HEK293 (cell line): ENCODE data around the gene STK32A.

Experiments used
- MYNN ChIP-seq: fragments of 450-650 bp; formaldehyde crosslinking; IDR thresholded peaks from 2 replicates; pipeline ENCODE4 v1.5.1; 2016; ENCODE audit warnings: missing biosample characterization, missing genetic modification characterization, borderline replicate concordance
- YY1 ChIP-seq: fragments of 450-650 bp; formaldehyde crosslinking; IDR thresholded peaks from 2 replicates; pipeline ENCODE4 v1.5.1; 2018; ENCODE audit warnings: missing biosample characterization, missing genetic modification characterization

DNA sequence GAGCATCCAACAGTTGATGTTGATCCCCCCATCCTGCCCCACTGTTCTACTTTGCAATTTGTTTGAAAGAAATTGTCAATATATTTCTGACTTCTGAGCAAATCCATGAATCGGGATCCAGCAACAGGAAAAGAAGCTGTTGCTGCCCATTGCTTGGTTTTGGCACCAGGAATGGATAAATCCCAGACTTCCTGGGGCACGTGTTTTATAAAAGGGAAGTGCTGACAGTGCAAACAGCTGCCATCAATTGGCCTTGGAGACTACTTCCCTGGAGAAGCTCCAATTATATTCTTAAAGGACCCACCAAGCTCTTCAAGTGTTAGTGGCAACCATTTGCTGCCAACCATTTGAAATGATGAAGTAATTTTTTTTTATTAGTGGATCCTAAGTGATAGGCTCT lies 13.7 kb downstream of the STK32A start:
- TF ChIP-seq YY1: no peak
- no peak for TF ChIP-seq MYNN (tag by site-specific recombination)
